OCI-LY3 (cell line): Measurements from ENCODE around the gene SEMA6D.

Experiments used
- CTCF ChIP-seq: fragments of 200-600, 300-600 bp; sonication (generic); IDR thresholded peaks from 2 replicates; pipeline ENCODE4 v1.5.1; 2014; ENCODE audit warnings: antibody characterized with exemption, low read length, low read depth
- EZH2phosphoT487 ChIP-seq: fragments of 200-600 bp; shearing (Covaris generic); IDR thresholded peaks from 2 replicates; pipeline ENCODE4 v1.6.1; 2018; ENCODE audit warnings: antibody characterized with exemption, mixed run types, low read depth

- TF ChIP-seq CTCF (no peak), EZH2phosphoT487 (no peak)
Measured at GRCh38 chr15:47733085-47733484, 15.8 kb downstream of the SEMA6D start.
